IPS DF 4.7 (cell line): Measurements from ENCODE around the gene DPF3.

Source experiments
- DNase-seq: peaks from one replicate; pipeline ENCODE4 v3.0.0-alpha.2; 2013; ENCODE audit warnings: low spot score; ENCODE audit errors: extremely low read depth

Gene DPF3

GRCh38 chr14:72717220-72717619 is 176.7 kb downstream of the DPF3 start:
- no peak for DNase-seq

- DNase-seq = no peak
Observed at GRCh38 chr14:72716476-72716875, 177.4 kb downstream of the DPF3 start.

- no peak for DNase-seq
Observed at GRCh38 chr14:72715850-72716228, 178.1 kb downstream of the DPF3 start.

- DNase-seq = no peak
Observed at GRCh38 chr14:72715215-72715849, 178.6 kb downstream of the DPF3 start.

GRCh38 chr14:72714871-72715214 is 179.1 kb downstream of the DPF3 start:
- DNase-seq = no peak

- DNase-seq = no peak
Observed at GRCh38 chr14:72714094-72714493, 179.8 kb downstream of the DPF3 start.

GRCh38 chr14:72711936-72712335 is 182.0 kb downstream of the DPF3 start:
- no peak for DNase-seq

- DNase-seq = no peak
Observed at GRCh38 chr14:72709916-72710611, 183.8 kb downstream of the DPF3 start.

- no peak for DNase-seq
Observed at GRCh38 chr14:72708708-72709475, 185.0 kb downstream of the DPF3 start.

- no peak for DNase-seq
Observed at GRCh38 chr14:72708222-72708621, 185.7 kb downstream of the DPF3 start.

- no peak for DNase-seq
Observed at GRCh38 chr14:72706485-72706884, 187.4 kb downstream of the DPF3 start.

GRCh38 chr14:72704502-72704901 is 189.4 kb downstream of the DPF3 start:
- DNase-seq = no peak

GRCh38 chr14:72701605-72702004 is 192.3 kb downstream of the DPF3 start:
- no peak for DNase-seq

- no peak for DNase-seq
Observed at GRCh38 chr14:72701237-72701565, 192.7 kb downstream of the DPF3 start.

GRCh38 chr14:72700338-72701236 is 193.3 kb downstream of the DPF3 start:
- no peak for DNase-seq

GRCh38 chr14:72699852-72700257 is 194.0 kb downstream of the DPF3 start:
- DNase-seq = no peak

- DNase-seq = no peak
Observed at GRCh38 chr14:72699443-72699842, 194.5 kb downstream of the DPF3 start.

GRCh38 chr14:72692696-72693095 is 201.2 kb downstream of the DPF3 start:
- no peak for DNase-seq

- DNase-seq = no peak
Observed at GRCh38 chr14:72690324-72690723, 203.6 kb downstream of the DPF3 start.

GRCh38 chr14:72688990-72689671 is 204.8 kb downstream of the DPF3 start:
- no peak for DNase-seq

GRCh38 chr14:72686832-72687231 is 207.1 kb downstream of the DPF3 start:
- DNase-seq = no peak
